IMR-90 (cell line): ENCODE results near the gene PF4V1. TPM values are rescaled to one million over a fixed set of nuclear protein-coding genes. Genes with fewer than 3 reads are reported as not detected.

Experiments used
- ATAC-seq: fragments of 200-7000 bp; cut with Tn5 transposase; 2 replicates; pipeline ENCODE4 v1.9.1; 2020; ENCODE audit warnings: low read depth, mild to moderate bottlenecking, moderate library complexity
- BruUV-seq: library from RNA; stranded (reverse); fragments of 400-500 nt; replicated peaks from 2 replicates; lab custom pipeline; 2021; lab: Mats Ljungman, UMichigan
- CTCF ChIA-PET: fragments of 300-600 bp; formaldehyde crosslinking; extraction: SDS; loops from one replicate; lab custom pipeline; 2021; ENCODE audit warnings: antibody characterized with exemption; lab: Yijun Ruan, JAX
- POLR2A ChIA-PET: fragments of 300-600 bp; sonication (Branson Sonifier 250); formaldehyde crosslinking; loops from one replicate; lab custom pipeline; 2022; ENCODE audit warnings: antibody characterized with exemption; ENCODE audit not compliant: unreplicated experiment; lab: Charles Lee
- DNase-seq: peaks from one replicate; pipeline ENCODE4 v3.0.0; 2013
- H2AFZ ChIP-seq: replicated peaks from 2 replicates; pipeline ENCODE3; 2013; ENCODE audit warnings: low read length, mild to moderate bottlenecking; ENCODE audit not compliant: poor library complexity
- H2AK5ac ChIP-seq: 2 replicates; pipeline ENCODE4 v1.6.1; 2013; ENCODE audit warnings: low read depth, low read length, inconsistent platforms
- H2AK9ac ChIP-seq: replicated peaks from 2 replicates; pipeline ENCODE3; 2013; ENCODE audit warnings: mild to moderate bottlenecking, low read depth, low read length, moderate library complexity; ENCODE audit not compliant: poor library complexity
- H2BK120ac ChIP-seq: 2 replicates; pipeline ENCODE4 v1.6.1; 2013; ENCODE audit warnings: low read depth, low read length, inconsistent platforms
- H2BK15ac ChIP-seq: 3 replicates; pipeline ENCODE4 v1.6.1; 2013; ENCODE audit warnings: low read depth, low read length, inconsistent platforms
- H2BK20ac ChIP-seq: 2 replicates; pipeline ENCODE4 v1.6.1; 2013; ENCODE audit warnings: low read depth, mild to moderate bottlenecking, inconsistent platforms, low read length, moderate library complexity
- H2BK5ac ChIP-seq: 2 replicates; pipeline ENCODE4 v1.6.1; 2013; ENCODE audit warnings: mild to moderate bottlenecking, low read depth, low read length, inconsistent platforms; ENCODE audit not compliant: poor library complexity, severe bottlenecking
- H3K14ac ChIP-seq: replicated peaks from 2 replicates; pipeline ENCODE4 v1.6.1; 2013; ENCODE audit warnings: low read depth, low read length, inconsistent platforms
- H3K18ac ChIP-seq: 2 replicates; pipeline ENCODE4 v1.6.1; 2013; ENCODE audit warnings: low read depth, low read length, control low read depth
- H3K23ac ChIP-seq: 2 replicates; pipeline ENCODE4 v1.6.1; 2013; ENCODE audit warnings: low read depth, low read length, inconsistent platforms
- H3K27ac ChIP-seq: 2 replicates; pipeline ENCODE4 v1.5.1; 2013; ENCODE audit warnings: mild to moderate bottlenecking, control low read depth, low read length; ENCODE audit not compliant: insufficient read depth
- H3K27me3 ChIP-seq: 2 replicates; pipeline ENCODE4 v1.6.1; 2013; ENCODE audit warnings: low read length; ENCODE audit not compliant: control insufficient read depth, insufficient read depth
- H3K36me3 ChIP-seq: 2 replicates; pipeline ENCODE4 v1.6.1; 2013; ENCODE audit warnings: low read length, mixed read lengths; ENCODE audit not compliant: control insufficient read depth, insufficient read depth
- H3K4ac ChIP-seq: 2 replicates; pipeline ENCODE4 v1.6.1; 2013; ENCODE audit warnings: low read depth, low read length, inconsistent platforms
- H3K4me1 ChIP-seq: 2 replicates; pipeline ENCODE4 v1.6.1; 2013; ENCODE audit warnings: low read length, mixed read lengths; ENCODE audit not compliant: control insufficient read depth, insufficient read depth
- H3K4me2 ChIP-seq: 2 replicates; pipeline ENCODE4 v1.6.1; 2013; ENCODE audit warnings: low read depth, mild to moderate bottlenecking, control low read depth, low read length, moderate library complexity
- H3K4me3 ChIP-seq: 2 replicates; pipeline ENCODE4 v1.5.1; 2013; ENCODE audit warnings: low read depth, mild to moderate bottlenecking, control low read depth, low read length, moderate library complexity; ENCODE audit not compliant: insufficient read depth
- H3K56ac ChIP-seq: 2 replicates; pipeline ENCODE4 v1.6.1; 2013; ENCODE audit warnings: low read length, inconsistent platforms; ENCODE audit not compliant: insufficient read depth; ENCODE audit errors: extremely low read depth
- H3K79me1 ChIP-seq, 2 experiments: 2 replicates each; pipeline ENCODE4 v1.6.1; 2013; ENCODE audit warnings: low read length in 2 of 2, inconsistent platforms in 1 of 2, low read depth in 1 of 2
- H3K9ac ChIP-seq: 2 replicates; pipeline ENCODE4 v1.6.1; 2013; ENCODE audit warnings: low read depth, low read length, control low read depth
- H3K9me1 ChIP-seq: 2 replicates; pipeline ENCODE4 v1.6.1; 2013; ENCODE audit warnings: low read length, inconsistent platforms; ENCODE audit not compliant: insufficient read depth
- H3K9me3 ChIP-seq: 2 replicates; pipeline ENCODE4 v1.6.1; 2013; ENCODE audit warnings: low read length; ENCODE audit not compliant: control insufficient read depth, insufficient read depth
- H4K20me1 ChIP-seq: 2 replicates; pipeline ENCODE4 v1.6.1; 2013; ENCODE audit warnings: low read length, inconsistent platforms; ENCODE audit not compliant: insufficient read depth
- H4K5ac ChIP-seq: 2 replicates; pipeline ENCODE4 v1.6.1; 2013; ENCODE audit warnings: mild to moderate bottlenecking, low read depth, low read length, control low read depth
- H4K8ac ChIP-seq, 2 experiments: 2 replicates each; pipeline ENCODE4 v1.6.1; 2013; ENCODE audit warnings: low read depth in 2 of 2, low read length in 2 of 2, control low read depth in 1 of 2, inconsistent platforms in 1 of 2
- H4K91ac ChIP-seq: 2 replicates; pipeline ENCODE4 v1.6.1; 2013; ENCODE audit warnings: low read depth, low read length, inconsistent platforms; ENCODE audit not compliant: insufficient read depth
- BHLHE40 ChIP-seq: fragments of 150-350 bp; IDR thresholded peaks from 2 replicates; pipeline ENCODE4 v1.6.1; 2016; ENCODE audit warnings: mild to moderate bottlenecking, low read depth, low read length
- CHD1 ChIP-seq: IDR thresholded peaks from 2 replicates; pipeline ENCODE4 v1.6.1; 2012; ENCODE audit warnings: low read depth, low read length, improper control_type of control experiment
- CTCF ChIP-seq: conservative IDR thresholded peaks from 2 replicates; pipeline ENCODE4 v1.5.1; 2012; ENCODE audit warnings: mild to moderate bottlenecking, low read depth, low read length, improper control_type of control experiment
- ELK1 ChIP-seq: fragments of 150-350 bp; IDR thresholded peaks from 2 replicates; pipeline ENCODE4 v1.6.1; 2016; ENCODE audit warnings: low read depth, mild to moderate bottlenecking, low read length, moderate library complexity, borderline replicate concordance
- FOS ChIP-seq: fragments of 150-350 bp; IDR thresholded peaks from 2 replicates; pipeline ENCODE4 v1.6.1; 2016; ENCODE audit warnings: low read depth, low read length
- MAFK ChIP-seq: IDR thresholded peaks from 2 replicates; pipeline ENCODE4 v1.6.1; 2012; ENCODE audit warnings: low read depth, low read length, improper control_type of control experiment
- MXI1 ChIP-seq: IDR thresholded peaks from 2 replicates; pipeline ENCODE4 v1.6.1; 2012; ENCODE audit warnings: low read depth, mild to moderate bottlenecking, low read length, moderate library complexity, borderline replicate concordance
- NFE2L2 ChIP-seq: fragments of 150-350 bp; IDR thresholded peaks from 2 replicates; pipeline ENCODE4 v1.6.1; 2016; ENCODE audit warnings: low read depth, mild to moderate bottlenecking, low read length
- RAD21 ChIP-seq: IDR thresholded peaks from 2 replicates; pipeline ENCODE4 v1.6.1; 2012; ENCODE audit warnings: low read length, improper control_type of control experiment
- RCOR1 ChIP-seq: IDR thresholded peaks from 2 replicates; pipeline ENCODE4 v1.6.1; 2012; ENCODE audit warnings: mild to moderate bottlenecking, low read length, improper control_type of control experiment; ENCODE audit not compliant: insufficient replicate concordance
- RFX5 ChIP-seq: IDR thresholded peaks from 2 replicates; pipeline ENCODE4 v1.8.0; 2012; ENCODE audit warnings: low read depth, mild to moderate bottlenecking, low read length, moderate library complexity
- SMC3 ChIP-seq: fragments of 150-350 bp; IDR thresholded peaks from 2 replicates; pipeline ENCODE4 v1.6.1; 2016; ENCODE audit warnings: low read depth, mild to moderate bottlenecking, antibody characterized with exemption, low read length, moderate library complexity
- USF2 ChIP-seq: fragments of 150-350 bp; IDR thresholded peaks from 2 replicates; pipeline ENCODE4 v1.6.1; 2017; ENCODE audit warnings: mild to moderate bottlenecking, antibody characterized with exemption, low read length, low read depth
- WGBS, 2 experiments: methylation state at CpG; one replicate each; pipeline versions ENCODE4 v1.1.5 to v1.1.7; 2013; ENCODE audit warnings: missing lambda C conversion rate in 2 of 2; ENCODE audit not compliant: insufficient read length in 1 of 2; ENCODE audit errors: extremely low coverage in 2 of 2; 5-methylcytosine and 5-hydroxymethylcytosine counted together
- dilution Hi-C: fragments of 300-500 bp; cut with HindIII; formaldehyde crosslinking; loops from one replicate; pipeline ENCODE4 v1.14.3; 2018; ENCODE audit warnings: low sequenced_read_pairs; ENCODE audit not compliant: unreplicated experiment
- in situ Hi-C: fragments of 300-500 bp; cut with MboI; formaldehyde crosslinking; loops from 3 replicates; pipeline ENCODE4 v1.14.3; 2019; ENCODE audit warnings: low sequenced_read_pairs, inconsistent platforms, mixed read lengths
- intact Hi-C: fragments of 100-400 bp; cut with micrococcal nuclease; formaldehyde crosslinking; loops from 2 replicates; pipeline ENCODE4 v1.10.0; 2022
- polyA plus RNA-seq, 3 experiments: library from polyadenylated mRNA; depleted of rRNA; stranded (reverse); fragments of >200 nt; gene quantifications; 2 replicates each; pipeline ENCODE4 v1.2.3, GENCODE V29; 2012; ENCODE audit warnings: low replicate concordance in 1 of 3
- total RNA-seq: library from RNA; depleted of rRNA; stranded (reverse); fragments of >200 nt; gene quantifications from 2 replicates; pipeline ENCODE4 v1.2.3, GENCODE V29; 2012

PF4V1 gene
- total and polyA plus RNA-seq, 2 of the 4 experiments (the other 2 are of a cell fraction): not detected

GRCh38 chr4:73892966-73893365, 39.9 kb downstream of the PF4V1 start:
- dilution Hi-C loops: no loop called here
- Histone ChIP-seq H3K4me3 (no peak overlapping the region), H3K79me1 (no peaks in the 10 kb centered on the region), H3K56ac (no peak overlapping the region), H3K27me3 (peaks cover 2% of the 10 kb centered on the region; the same call in 1 of the 2 replicates), H2AK9ac (no peak overlapping the region), H3K9ac (no peak overlapping the region), H4K8ac (no peak overlapping the region), H2BK120ac (peak overlapping the region; percentile 32; the same call in 1 of the 2 replicates), H4K5ac (peak overlapping the region; percentile 37; the same call in 1 of the 2 replicates), H3K14ac (0 out of 2 replicates have a peak overlapping the region, but pooled peaks have one; percentile 13), H2AFZ (no peak overlapping the region), H3K4me2 (no peak overlapping the region), H4K20me1 (no peaks in the 10 kb centered on the region), H3K27ac (no peak overlapping the region), H3K9me3 (no peaks in the 10 kb centered on the region), H2BK15ac (peak overlapping the region; percentile 39; the same call in 2 of the 3 replicates), H4K91ac (peak overlapping the region; percentile 35; the same call in 1 of the 2 replicates), H2AK5ac (peak overlapping the region; percentile 42), H3K4ac (no peak overlapping the region), H3K36me3 (no peaks in the 10 kb centered on the region), H3K4me1 (peaks cover 9% of the 10 kb centered on the region), H3K18ac (peak overlapping the region; percentile 94), H3K9me1 (no peaks in the 10 kb centered on the region), H2BK20ac (peak overlapping the region; percentile 71; the same call in 1 of the 2 replicates), H3K23ac (no peak overlapping the region), H2BK5ac (no peak overlapping the region)
- ChIA-PET CTCF (no interaction called here), POLR2A (no interaction called here)
- in situ Hi-C loops: no loop called here
- WGBS, 2 experiments: no CpG with 5 or more reads among the region's 3 CpGs
- DNase-seq: no peak
- intact Hi-C loops: loop anchor here (2.0 to 5.0 kb wide), 2 partner anchors 24 to 36 kb away; no protein-coding TSS in a partner anchor
- TF ChIP-seq RCOR1 (no peak), SMC3 (no peak), USF2 (no peak), MAFK (no peak), CHD1 (no peak), CTCF (no peak), RAD21 (no peak), NFE2L2 (no peak), ELK1 (no peak), MXI1 (no peak), FOS (no peak), RFX5 (no peak), BHLHE40 (no peak)
- no peak for ATAC-seq
- BruUV-seq: no TSS peak
